Putamen (tissue), 1 donor: ENCODE results near the gene PNPLA1.

Source experiments
- DNase-seq: peaks from one replicate; pipeline ENCODE4 v3.0.0-alpha.2; 2016; ENCODE audit warnings: low spot score

The PNPLA1 gene

GRCh38 chr6:36269834-36270705 is at the start of gene PNPLA1:
Gene PNPLA1, plus strand, starts transcription at chr6:36270060. Its CDS starts 400 bp downstream, at chr6:36270460.
- no peak for DNase-seq

GRCh38 chr6:36220226-36220625 is 49.6 kb upstream of the PNPLA1 start:
- DNase-seq: no peak

- no peak for DNase-seq
These were observed 48.2 kb upstream of the PNPLA1 start for GRCh38 chr6:36221674-36222073.

GRCh38 chr6:36222924-36223323 is 46.9 kb upstream of the PNPLA1 start:
- DNase-seq: no peak

GRCh38 chr6:36223706-36224105 is 46.2 kb upstream of the PNPLA1 start:
- DNase-seq: no peak

GRCh38 chr6:36224918-36225461 is 44.9 kb upstream of the PNPLA1 start:
- DNase-seq: no peak

GRCh38 chr6:36226438-36227047 is 43.3 kb upstream of the PNPLA1 start:
- DNase-seq: no peak

- no peak for DNase-seq
These were observed 42.3 kb upstream of the PNPLA1 start for GRCh38 chr6:36227379-36228228.

- DNase-seq: no peak
These were observed 40.6 kb upstream of the PNPLA1 start for GRCh38 chr6:36229223-36229622.

GRCh38 chr6:36230371-36230770 is 39.5 kb upstream of the PNPLA1 start:
- no peak for DNase-seq

- no peak for DNase-seq
These were observed 37.7 kb upstream of the PNPLA1 start for GRCh38 chr6:36232172-36232571.

- DNase-seq: no peak
These were observed 34.6 kb upstream of the PNPLA1 start for GRCh38 chr6:36235309-36235708.

GRCh38 chr6:36235862-36236261 is 34.0 kb upstream of the PNPLA1 start:
- no peak for DNase-seq

GRCh38 chr6:36239774-36240173 is 30.1 kb upstream of the PNPLA1 start:
- DNase-seq: no peak

- peak; percentile 47 for DNase-seq
These were observed 28.1 kb upstream of the PNPLA1 start for GRCh38 chr6:36241728-36242127.

GRCh38 chr6:36242161-36242560 is 27.7 kb upstream of the PNPLA1 start:
- no peak for DNase-seq

GRCh38 chr6:36242626-36243025 is 27.2 kb upstream of the PNPLA1 start:
- no peak for DNase-seq

- no peak for DNase-seq
These were observed 26.2 kb upstream of the PNPLA1 start for GRCh38 chr6:36243562-36244212.

- no peak for DNase-seq
These were observed 25.1 kb upstream of the PNPLA1 start for GRCh38 chr6:36244641-36245280.

- no peak for DNase-seq
These were observed 24.2 kb upstream of the PNPLA1 start for GRCh38 chr6:36245572-36246061.
